Forelimb muscle (tissue), 1 donor: ENCODE data around the gene RBM14. TPM values are rescaled to one million over a fixed set of nuclear protein-coding genes. Genes with fewer than 3 reads are reported as not detected.
A peak's percentile ranks its signal among the peaks of the same experiment; 100 is the strongest.
"Not testable (repeated sequence)": the region's sequence is repeated elsewhere in the genome, so short reads cannot be mapped to it uniquely, and the experiment has no call there.

Experiments used
- DNase-seq: peaks from one replicate; pipeline ENCODE4 v3.0.0-alpha.2; 2013; ENCODE audit warnings: low read depth
- polyA plus RNA-seq: library from polyadenylated mRNA; unstranded; fragments of 120-200 nt; gene quantifications from one replicate; pipeline ENCODE4 v1.2.1, GENCODE V29; 2013; ENCODE audit not compliant: insufficient read length

RBM14 gene
- polyA plus RNA-seq, result 34.5 TPM

DNA sequence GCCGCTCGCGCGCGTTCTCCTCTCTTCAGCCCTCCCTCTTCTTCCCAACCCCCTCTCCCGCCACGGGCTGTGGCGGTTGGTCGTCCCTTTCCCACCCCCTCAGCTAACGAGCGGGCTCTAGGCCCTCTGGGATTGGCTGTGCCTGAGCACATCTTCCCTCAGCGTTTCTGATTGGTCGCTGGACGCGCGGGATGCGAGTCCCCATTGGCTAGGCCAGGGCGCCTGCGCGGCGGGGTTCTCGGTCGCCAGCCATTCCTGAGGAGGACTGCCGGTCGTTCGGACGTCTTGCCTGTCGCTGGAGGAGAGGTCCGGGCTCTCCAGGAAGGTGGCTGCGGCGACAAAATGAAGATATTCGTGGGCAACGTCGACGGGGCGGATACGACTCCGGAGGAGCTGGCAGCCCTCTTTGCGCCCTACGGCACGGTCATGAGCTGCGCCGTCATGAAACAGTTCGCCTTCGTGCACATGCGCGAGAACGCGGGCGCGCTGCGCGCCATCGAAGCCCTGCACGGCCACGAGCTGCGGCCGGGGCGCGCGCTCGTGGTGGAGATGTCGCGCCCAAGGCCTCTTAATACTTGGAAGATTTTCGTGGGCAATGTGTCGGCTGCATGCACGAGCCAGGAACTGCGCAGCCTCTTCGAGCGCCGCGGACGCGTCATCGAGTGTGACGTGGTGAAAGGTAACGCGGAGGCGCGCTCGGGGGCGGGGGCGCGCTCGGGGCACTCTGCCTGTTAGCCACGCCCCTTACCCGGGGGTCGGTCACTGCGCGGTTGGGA is at the start of gene RBM14:
RBM14 (plus strand) TSS at position 252 of the 776 bp plus-strand sequence; CDS start at position 343, 91 bp downstream.
- peak; percentile 99 for DNase-seq

DNA sequence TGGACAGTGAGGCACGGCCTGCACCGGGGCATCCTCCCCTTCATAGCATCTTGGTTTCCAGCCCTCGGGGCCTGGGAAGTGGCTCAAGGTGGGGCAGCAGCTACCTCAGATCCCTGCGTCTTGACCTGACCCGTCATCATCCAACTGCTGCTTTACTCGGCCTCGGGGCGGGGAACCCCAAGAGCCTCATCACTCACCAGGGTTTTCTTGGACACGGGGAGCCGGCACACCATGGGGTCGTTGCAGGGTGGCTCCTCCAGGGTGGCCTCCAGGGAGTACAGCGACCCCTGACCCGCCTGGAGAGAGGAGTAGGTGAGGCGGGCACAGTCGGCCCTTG is 48.7 kb upstream of the RBM14 start:
- no peak for DNase-seq

GRCh38 chr11:66568124-66568916 is 48.1 kb upstream of the RBM14 start, which contains the start of gene CTSF:
TSS of gene CTSF (minus strand) at chr11:66568606. CDS start at chr11:66568486, 120 bp downstream.
- no peak for DNase-seq

DNA sequence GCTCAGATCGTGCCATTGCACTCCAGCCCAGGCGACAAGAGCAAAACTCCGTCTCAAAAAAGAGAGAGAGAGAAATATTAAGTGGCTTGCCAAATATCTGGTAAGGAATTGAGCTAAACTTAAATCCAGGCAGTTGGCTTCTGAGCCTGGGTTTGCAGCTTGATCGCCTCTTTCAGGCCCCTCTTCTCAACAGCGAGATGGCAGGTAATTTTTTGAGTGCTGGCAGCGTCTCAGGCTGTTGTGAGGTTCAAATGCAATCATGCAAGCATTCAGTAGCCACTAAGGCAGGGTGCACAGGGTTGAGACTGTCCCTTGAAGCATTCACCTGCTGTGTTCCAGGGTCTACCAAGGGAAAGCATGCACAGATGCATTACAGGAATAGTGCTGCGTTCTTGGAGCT is 47.4 kb upstream of the RBM14 start:
- DNase-seq, result no peak

DNA sequence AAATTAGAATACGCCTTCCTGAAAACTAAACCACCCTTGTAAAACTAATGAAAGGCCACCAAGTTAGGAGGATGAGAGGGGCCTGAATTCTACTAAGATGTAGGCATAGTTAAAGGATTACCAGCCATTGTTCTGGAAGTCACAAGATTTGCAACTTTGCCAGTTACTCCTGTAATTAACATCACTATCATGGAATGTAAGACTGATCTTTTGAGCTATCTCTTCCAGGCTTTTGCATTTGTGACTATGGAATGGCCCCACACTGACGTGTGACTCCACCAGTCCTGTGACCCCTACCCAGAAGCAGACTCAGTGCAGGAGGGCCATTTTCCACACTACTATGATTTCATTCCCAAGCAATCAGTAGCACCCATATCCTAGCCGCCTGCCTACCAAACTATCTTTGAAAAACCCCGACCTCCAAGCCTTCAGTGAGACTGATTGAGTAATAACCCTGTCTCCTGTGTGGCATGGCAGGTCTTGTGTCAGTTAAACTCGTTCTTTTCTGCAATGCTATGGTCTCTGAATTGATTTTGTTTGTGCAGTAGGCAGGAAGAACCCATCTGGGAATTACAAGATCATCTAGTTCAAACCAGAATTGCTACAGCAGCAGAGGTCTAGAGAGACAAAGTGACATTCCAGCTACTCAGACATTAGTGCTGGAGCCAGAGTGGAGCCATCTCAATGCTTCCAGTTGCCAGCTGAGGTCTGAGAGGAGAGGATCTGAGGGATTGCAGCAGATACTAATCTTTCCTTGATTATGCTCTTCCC is 46.2 kb upstream of the RBM14 start:
- DNase-seq, result no peak

DNA sequence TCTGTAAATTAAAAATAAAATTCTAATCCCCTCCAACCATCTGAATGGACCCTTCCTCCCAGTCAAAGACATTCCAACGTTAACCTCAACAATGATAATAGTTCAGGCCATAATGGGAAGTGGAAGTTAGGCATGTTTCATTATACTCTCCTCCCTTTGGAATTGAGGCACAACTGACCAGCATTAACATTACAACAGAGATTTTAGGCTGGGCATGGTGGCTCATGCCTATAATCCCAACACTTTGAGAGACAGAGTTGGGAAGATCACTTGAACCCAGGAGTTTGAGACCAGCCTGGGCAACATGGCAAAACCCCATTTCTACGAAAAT is 45.6 kb upstream of the RBM14 start:
- no peak for DNase-seq

- DNase-seq, result peak; percentile 28
Observed at GRCh38 chr11:66579017-66579606, 37.3 kb upstream of the RBM14 start.

DNA sequence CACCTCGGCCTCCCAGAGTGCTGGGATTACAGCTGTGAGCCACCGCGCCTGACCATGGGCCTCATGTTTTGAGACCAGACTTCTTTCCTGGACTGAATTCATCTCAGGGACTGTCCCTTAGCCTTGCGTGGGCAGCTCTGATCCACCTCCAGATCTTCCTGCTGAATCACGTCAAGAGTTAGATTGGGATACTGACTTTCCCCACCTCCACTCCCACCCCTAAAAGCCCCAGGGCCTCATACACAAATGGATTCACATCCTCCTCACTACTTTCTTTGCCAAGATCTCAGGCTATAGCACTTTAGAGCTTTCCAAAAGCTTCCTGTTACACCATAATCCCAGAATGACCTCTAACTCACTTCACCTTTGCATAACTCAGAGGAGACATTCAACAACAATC is 35.6 kb upstream of the RBM14 start:
- DNase-seq, result no peak

- DNase-seq, result no peak
Observed at GRCh38 chr11:66581261-66581660, 35.2 kb upstream of the RBM14 start.

- not testable (repeated sequence) for DNase-seq
Observed at GRCh38 chr11:66582565-66583147, 33.8 kb upstream of the RBM14 start.

DNA sequence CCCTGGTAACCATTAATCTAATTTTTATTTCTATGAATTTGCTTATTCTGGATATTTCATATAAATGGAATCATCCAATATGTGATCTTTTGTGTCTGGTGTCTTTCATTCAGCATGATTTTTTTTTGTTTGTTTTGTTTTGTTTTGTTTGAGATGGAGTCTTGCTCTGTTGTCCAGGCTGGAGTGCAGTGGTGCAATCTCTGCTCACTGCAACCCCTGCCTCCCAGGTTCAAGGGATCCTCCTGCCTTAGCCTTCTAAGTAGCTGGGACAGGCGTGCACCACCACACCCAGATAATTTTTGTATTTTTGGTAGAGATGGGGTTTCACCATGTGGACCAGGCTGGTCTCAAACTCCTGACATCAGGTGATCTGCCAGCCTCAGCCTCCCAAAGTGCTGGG is 31.0 kb upstream of the RBM14 start:
- not testable (repeated sequence) for DNase-seq

- no peak for DNase-seq
Observed at GRCh38 chr11:66586136-66586535, 30.3 kb upstream of the RBM14 start.

DNA sequence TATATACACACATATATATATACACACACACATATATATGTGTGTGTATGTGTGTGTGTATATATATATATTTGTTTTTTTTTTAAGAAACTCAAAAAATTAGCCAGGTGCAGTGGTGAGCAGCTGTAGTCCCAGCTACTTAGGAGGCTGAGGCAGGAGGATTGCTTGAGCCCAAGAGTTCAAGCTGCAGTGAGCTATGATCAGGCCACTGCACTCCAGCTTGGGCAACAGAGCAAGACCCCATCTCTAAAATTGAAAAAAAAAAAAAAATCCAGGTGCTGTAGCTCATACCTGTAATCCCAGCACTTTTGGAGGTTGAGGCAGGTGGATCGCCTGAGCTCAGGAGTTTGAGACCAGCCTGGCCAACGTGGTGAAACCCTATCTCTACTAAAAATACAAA is 27.1 kb upstream of the RBM14 start:
- not testable (repeated sequence) for DNase-seq

GRCh38 chr11:66589996-66590675 is 26.3 kb upstream of the RBM14 start:
- DNase-seq, result no peak

GRCh38 chr11:66591175-66591574 is 25.3 kb upstream of the RBM14 start:
- no peak for DNase-seq

DNA sequence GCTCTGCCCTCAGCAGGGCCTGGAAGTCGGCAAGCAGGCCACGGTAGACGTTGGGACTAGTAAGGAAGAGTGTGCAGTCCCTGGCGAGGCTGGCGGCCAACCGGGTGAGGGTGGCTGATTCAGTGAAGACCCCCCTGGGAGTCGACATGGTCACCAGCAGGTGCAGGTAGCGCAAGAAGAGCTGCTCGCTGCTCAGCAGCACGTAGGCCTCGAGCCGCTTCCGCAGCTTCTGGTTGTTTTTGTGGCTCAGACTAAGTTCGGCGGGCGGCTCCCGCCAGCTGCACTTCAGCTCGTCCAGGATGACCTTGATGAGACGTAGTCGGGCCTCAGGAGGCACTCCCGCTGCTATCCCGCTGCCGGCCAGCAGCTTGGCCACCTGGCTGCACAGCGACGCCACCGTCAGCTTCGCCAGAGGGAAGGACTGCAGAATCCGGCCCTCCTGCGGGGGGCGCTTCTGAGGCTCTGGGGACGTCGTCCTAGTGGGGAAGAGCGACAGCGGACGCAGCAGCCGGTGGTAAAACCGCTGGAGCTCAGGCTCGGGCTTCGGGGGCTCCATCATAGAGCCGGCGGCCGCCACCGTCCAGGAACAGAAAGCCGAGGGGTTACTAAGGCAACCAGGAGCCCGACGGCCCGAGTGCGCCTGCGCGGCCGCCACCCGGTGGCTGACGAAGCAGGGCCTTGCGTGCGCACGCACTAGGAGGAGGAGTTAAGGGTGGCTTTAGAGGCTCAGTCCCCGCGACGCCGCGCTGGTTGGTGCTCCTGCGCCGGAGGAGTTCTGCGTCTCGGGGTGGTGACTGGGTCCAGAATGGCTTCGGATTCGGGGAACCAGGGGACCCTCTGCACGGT is 23.8 kb upstream of the RBM14 start, which contains the start of the genes CCDC87 and CCS:
CCDC87 (minus strand) TSS at position 607 of the 846 bp plus-strand sequence; CDS start at position 559, 48 bp downstream.
CCS (plus strand) TSS at position 729 of the 846 bp plus-strand sequence; CDS start at position 806, 77 bp downstream.
- DNase-seq, result peak; percentile 90

DNA sequence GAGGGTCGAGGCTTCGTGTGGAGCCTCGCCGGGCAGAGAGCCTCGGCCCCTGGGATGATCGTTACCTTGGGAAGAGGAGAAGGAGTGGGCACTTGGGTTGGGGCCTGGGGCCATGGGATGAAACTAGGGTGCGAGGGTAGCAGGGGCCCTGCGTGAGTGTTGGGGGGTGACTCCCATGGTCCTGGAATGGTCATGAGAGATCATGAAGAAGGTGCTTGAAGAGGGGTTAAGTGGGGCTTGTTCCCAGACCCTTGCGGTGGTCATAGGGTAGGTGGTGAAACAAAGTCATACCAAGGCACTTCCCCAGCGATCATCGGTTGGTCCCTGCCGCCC is 23.2 kb upstream of the RBM14 start:
- DNase-seq, result no peak

- DNase-seq, result no peak
Observed at GRCh38 chr11:66593650-66594049, 22.8 kb upstream of the RBM14 start.

DNA sequence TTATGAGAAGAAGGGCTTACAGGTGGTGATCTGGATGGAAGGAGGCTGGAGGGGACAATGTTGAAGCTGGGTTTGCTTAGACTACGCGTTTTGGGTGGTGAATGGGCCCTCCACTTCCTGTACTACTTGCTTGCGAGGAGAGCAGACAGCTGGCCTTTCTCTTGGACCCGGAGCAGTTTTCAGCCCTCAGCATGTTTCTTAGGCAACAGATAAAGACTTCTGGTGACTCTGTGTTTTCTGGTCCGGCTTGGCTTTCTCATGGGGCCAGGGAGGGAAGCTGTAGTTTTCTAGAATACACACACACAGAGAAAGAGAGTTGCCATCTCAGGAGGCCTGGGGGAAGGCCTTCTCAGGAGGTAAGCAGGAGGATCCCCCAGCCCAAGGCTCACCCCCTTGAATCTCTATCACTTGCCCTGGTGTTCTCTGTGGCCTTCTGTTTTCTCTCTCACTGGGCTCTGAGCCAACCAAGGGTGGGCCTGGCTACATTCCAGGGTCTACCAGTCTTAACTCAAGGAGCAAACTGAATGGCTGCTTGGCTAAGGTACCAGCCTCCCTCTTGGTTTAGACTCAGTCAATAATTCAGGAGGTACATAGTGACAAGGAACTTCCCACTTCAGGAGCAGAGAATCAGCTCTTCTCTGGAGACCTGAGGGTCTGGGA is 21.1 kb upstream of the RBM14 start:
- DNase-seq, result no peak
